ENCODE data around the gene HDAC5.

HDAC5 gene

GRCh38 chr17:44076716-44077594 is 46.5 kb downstream of the HDAC5 start:
- peak overlapping the region; percentile 8 for H3K9ac ChIP-seq (ENCODE audit: low read length)
- no peak overlapping the region for H3K4me3 ChIP-seq (ENCODE audit: low read length)
- H3K4me1 ChIP-seq (ENCODE audit: control insufficient read depth, insufficient read depth, low read length): peaks cover 2% of the 10 kb centered on the region
- H3K27me3 ChIP-seq (ENCODE audit: control insufficient read depth, insufficient read depth, low read length): no peaks in the 10 kb centered on the region
- H3K36me3 ChIP-seq (ENCODE audit: control insufficient read depth, insufficient read depth, low read length): no peaks in the 10 kb centered on the region
- no peaks in the 10 kb centered on the region for H3K9me3 ChIP-seq (ENCODE audit: control insufficient read depth, low read length)

- no peaks in the 10 kb centered on the region for H3K36me3 ChIP-seq (ENCODE audit: control insufficient read depth, insufficient read depth, low read length)
- H3K4me1 ChIP-seq (ENCODE audit: control insufficient read depth, insufficient read depth, low read length): peaks cover 7% of the 10 kb centered on the region
- no peaks in the 10 kb centered on the region for H3K9me3 ChIP-seq (ENCODE audit: control insufficient read depth, low read length)
- H3K4me3 ChIP-seq (ENCODE audit: low read length): no peak overlapping the region
- H3K27me3 ChIP-seq (ENCODE audit: control insufficient read depth, insufficient read depth, low read length): no peaks in the 10 kb centered on the region
- H3K9ac ChIP-seq (ENCODE audit: low read length): no peak overlapping the region
These were observed 47.7 kb downstream of the HDAC5 start for GRCh38 chr17:44075598-44076293.

- H3K4me3 ChIP-seq (ENCODE audit: low read length): no peak overlapping the region
- no peaks in the 10 kb centered on the region for H3K27me3 ChIP-seq (ENCODE audit: control insufficient read depth, insufficient read depth, low read length)
- no peaks in the 10 kb centered on the region for H3K9me3 ChIP-seq (ENCODE audit: control insufficient read depth, low read length)
- no peak overlapping the region for H3K9ac ChIP-seq (ENCODE audit: low read length)
- H3K4me1 ChIP-seq (ENCODE audit: control insufficient read depth, insufficient read depth, low read length): peaks cover 12% of the 10 kb centered on the region
- no peaks in the 10 kb centered on the region for H3K36me3 ChIP-seq (ENCODE audit: control insufficient read depth, insufficient read depth, low read length)
These were observed 48.5 kb downstream of the HDAC5 start for GRCh38 chr17:44074911-44075285.

DNA sequence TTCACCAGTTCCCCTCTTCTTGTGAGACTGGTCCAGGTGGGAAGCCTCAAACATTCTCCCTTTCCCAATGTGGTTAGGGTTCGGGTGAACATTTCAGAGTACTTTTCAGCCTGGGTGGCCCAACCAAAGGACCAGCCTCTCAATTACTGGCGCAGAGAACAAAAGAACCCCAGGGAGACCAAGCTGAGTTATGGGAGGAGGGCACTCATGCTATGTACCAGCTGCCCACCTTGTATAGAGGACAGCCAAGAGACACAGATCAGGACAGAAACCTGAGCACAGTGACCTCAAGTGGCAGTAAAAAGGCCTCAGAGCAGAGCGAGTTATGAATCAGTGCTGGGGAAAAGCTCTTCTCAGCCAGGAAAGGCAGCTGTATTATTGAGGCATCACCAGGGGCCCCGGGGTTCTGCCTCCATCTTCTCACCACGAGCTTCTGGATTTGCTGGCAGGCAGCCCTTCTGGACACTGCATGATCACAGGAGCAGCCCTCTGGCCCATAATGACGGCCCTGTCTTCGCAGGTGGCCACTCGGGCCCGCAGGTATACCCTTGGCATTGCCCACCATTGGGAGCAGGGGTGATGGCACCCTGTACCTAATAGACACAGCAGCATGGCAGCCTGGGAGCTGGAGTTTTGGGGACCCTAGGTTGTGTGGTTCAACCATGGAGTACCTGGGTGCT is 49.1 kb downstream of the HDAC5 start:
- H3K4me1 ChIP-seq (ENCODE audit: control insufficient read depth, insufficient read depth, low read length): peaks cover 12% of the 10 kb centered on the region
- H3K36me3 ChIP-seq (ENCODE audit: control insufficient read depth, insufficient read depth, low read length): no peaks in the 10 kb centered on the region
- H3K27me3 ChIP-seq (ENCODE audit: control insufficient read depth, insufficient read depth, low read length): no peaks in the 10 kb centered on the region
- no peak overlapping the region for H3K4me3 ChIP-seq (ENCODE audit: low read length)
- H3K9me3 ChIP-seq (ENCODE audit: control insufficient read depth, low read length): no peaks in the 10 kb centered on the region
- no peak overlapping the region for H3K9ac ChIP-seq (ENCODE audit: low read length)

DNA sequence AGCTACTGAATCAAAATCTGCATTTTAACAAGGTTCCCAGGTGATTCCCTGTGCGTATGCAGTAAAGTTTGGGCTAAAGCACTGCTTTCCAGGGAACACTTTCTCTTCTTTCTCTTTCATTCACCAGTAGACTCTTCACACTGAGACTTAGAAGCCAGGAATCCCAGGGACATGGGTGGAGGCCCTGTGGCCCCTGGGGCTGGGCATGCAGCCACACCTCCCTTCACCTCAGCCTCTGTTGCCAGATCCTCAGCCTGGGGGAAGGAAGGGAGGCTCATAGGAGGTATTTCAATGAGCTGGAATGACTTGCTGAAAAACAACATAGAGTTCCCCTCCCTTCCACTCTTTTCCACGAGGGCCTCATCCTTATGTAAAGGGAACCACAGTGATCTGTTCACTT is 51.7 kb downstream of the HDAC5 start:
- H3K4me1 ChIP-seq (ENCODE audit: control insufficient read depth, insufficient read depth, low read length): peaks cover 18% of the 10 kb centered on the region
- peak overlapping the region; percentile 23 for H3K9ac ChIP-seq (ENCODE audit: low read length)
- no peaks in the 10 kb centered on the region for H3K9me3 ChIP-seq (ENCODE audit: control insufficient read depth, low read length)
- H3K27me3 ChIP-seq (ENCODE audit: control insufficient read depth, insufficient read depth, low read length): no peaks in the 10 kb centered on the region
- no peaks in the 10 kb centered on the region for H3K36me3 ChIP-seq (ENCODE audit: control insufficient read depth, insufficient read depth, low read length)
- H3K4me3 ChIP-seq (ENCODE audit: low read length): no peak overlapping the region

DNA sequence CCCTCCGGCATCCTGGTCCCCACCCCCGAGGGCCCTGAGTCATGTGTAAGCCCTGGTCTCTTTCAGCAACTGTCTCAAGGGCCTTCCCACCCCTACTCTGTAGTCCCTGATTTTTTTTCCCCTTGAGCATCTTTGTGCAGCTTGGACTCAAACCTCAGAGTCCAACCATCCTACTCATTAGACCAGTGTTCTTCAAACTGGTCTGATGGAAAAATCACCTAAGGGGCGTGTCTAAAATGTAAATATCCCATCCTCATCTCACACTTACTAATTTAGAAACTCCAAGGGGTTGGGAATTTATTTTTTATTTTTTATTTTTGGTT is 52.3 kb downstream of the HDAC5 start:
- H3K4me3 ChIP-seq (ENCODE audit: low read length): peak overlapping the region; percentile 87
- H3K4me1 ChIP-seq (ENCODE audit: control insufficient read depth, insufficient read depth, low read length): peaks cover 21% of the 10 kb centered on the region
- H3K36me3 ChIP-seq (ENCODE audit: control insufficient read depth, insufficient read depth, low read length): no peaks in the 10 kb centered on the region
- no peaks in the 10 kb centered on the region for H3K9me3 ChIP-seq (ENCODE audit: control insufficient read depth, low read length)
- H3K27me3 ChIP-seq (ENCODE audit: control insufficient read depth, insufficient read depth, low read length): no peaks in the 10 kb centered on the region
- H3K9ac ChIP-seq (ENCODE audit: low read length): peak overlapping the region; percentile 78

GRCh38 chr17:44070455-44071197 is 52.8 kb downstream of the HDAC5 start, which contains the start of gene G6PC3:
Gene G6PC3 (plus strand): TSS chr17:44070735. CDS start chr17:44070966, 231 bp downstream.
- no peaks in the 10 kb centered on the region for H3K36me3 ChIP-seq (ENCODE audit: control insufficient read depth, insufficient read depth, low read length)
- peaks cover 21% of the 10 kb centered on the region for H3K4me1 ChIP-seq (ENCODE audit: control insufficient read depth, insufficient read depth, low read length)
- no peaks in the 10 kb centered on the region for H3K27me3 ChIP-seq (ENCODE audit: control insufficient read depth, insufficient read depth, low read length)
- H3K4me3 ChIP-seq (ENCODE audit: low read length): peak within 1 kb of the TSS; percentile 87
- H3K9ac ChIP-seq (ENCODE audit: low read length): peak within 1 kb of the TSS; percentile 78
- no peaks in the 10 kb centered on the region for H3K9me3 ChIP-seq (ENCODE audit: control insufficient read depth, low read length)

DNA sequence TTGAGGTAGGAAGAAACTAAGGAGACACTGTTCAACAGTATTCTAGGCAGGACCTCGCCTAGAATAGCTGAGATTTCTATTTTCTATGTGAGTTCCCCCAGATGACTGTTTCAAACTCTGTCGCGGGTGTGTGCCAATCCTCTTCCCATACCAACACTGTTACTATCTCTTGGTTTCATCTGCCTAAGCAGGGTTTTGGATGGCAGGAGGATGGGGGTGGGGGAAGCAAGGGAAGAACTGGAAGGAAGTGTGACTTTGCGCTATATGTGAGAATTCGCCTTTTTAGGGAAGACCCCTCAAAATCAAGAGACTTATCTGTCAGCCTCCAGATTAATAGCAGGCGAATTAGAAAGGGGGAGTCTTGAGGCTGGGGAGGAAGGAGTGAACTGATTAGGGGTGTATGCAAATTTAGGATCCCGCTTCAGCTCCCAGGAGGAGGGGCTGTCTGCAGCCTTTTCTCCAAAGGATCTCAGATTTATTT is 53.4 kb downstream of the HDAC5 start:
- Histone ChIP-seq H3K27me3 (ENCODE audit: control insufficient read depth, insufficient read depth, low read length) (no peaks in the 10 kb centered on the region), H3K4me3 (ENCODE audit: low read length) (no peak overlapping the region), H3K9ac (ENCODE audit: low read length) (peak overlapping the region; percentile 47)

DNA sequence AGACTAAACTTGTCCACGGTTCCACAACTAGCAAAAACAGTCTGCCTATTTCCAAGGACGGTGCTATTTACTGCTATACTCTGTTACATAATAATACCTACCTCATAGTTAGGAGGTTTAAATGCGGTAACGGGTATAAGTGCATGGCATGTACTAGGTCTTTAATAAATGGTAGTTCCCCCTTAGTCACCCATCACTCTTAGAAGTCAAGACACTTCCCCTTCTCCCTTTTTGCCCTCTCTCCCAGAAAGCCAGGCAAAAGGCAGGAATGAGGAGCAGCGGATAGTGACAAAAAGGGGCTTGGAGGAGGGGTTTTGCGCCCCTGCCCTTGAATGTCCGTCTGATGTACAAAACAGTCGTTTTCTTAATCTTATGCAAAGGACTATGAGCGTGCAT is 55.9 kb downstream of the HDAC5 start:
- H3K4me3 ChIP-seq (ENCODE audit: low read length): no peak overlapping the region
- H3K27me3 ChIP-seq (ENCODE audit: control insufficient read depth, insufficient read depth, low read length): no peaks in the 10 kb centered on the region
- H3K4me1 ChIP-seq (ENCODE audit: control insufficient read depth, insufficient read depth, low read length): peaks cover 26% of the 10 kb centered on the region
- no peak overlapping the region for H3K9ac ChIP-seq (ENCODE audit: low read length)
- no peaks in the 10 kb centered on the region for H3K36me3 ChIP-seq (ENCODE audit: control insufficient read depth, insufficient read depth, low read length)
- no peaks in the 10 kb centered on the region for H3K9me3 ChIP-seq (ENCODE audit: control insufficient read depth, low read length)

More for the DNA sequence above, 53.4 kb downstream of the HDAC5 start:
- Histone ChIP-seq H3K9me3 (ENCODE audit: control insufficient read depth, low read length) (no peaks in the 10 kb centered on the region), H3K4me1 (ENCODE audit: control insufficient read depth, insufficient read depth, low read length) (peaks cover 26% of the 10 kb centered on the region), H3K36me3 (ENCODE audit: control insufficient read depth, insufficient read depth, low read length) (no peaks in the 10 kb centered on the region)

DNA sequence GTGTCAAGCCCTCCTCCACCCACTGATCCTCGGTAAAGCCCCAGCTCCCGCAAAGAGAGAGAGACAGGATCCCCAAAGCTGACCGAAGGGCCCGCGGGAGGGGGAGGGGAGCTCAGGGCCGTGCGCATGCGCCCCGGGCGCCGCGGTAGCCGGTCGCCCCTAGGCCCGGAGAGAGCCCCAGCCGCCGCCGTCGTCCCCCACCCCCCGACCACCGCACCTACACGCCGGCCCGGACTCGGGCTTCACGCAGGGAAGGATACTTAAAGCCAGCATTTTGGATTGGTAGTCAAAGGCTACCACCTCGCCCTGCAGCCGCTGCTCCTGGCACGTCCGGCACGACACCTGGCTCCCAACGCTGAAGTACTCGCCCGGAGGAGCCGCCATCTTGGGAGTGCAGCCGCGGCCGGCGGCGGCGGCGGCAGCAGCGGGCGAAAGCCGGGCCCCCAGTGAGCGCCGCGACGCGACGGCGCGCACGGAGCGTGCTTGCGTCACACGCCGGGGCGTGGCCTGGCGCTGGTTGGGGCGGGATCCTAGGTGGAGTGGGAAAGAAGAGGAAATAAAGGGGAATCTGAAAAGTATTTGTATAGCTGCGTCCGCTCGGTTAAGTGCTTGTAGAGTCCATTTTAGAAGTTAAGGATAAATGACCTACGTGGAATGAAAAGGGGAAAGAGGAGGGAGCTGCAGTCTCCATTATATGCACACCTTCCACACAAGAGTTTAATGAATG is 57.1 kb downstream of the HDAC5 start, which contains the start of gene LSM12:
LSM12 (minus strand) TSS at position 468 of the 727 bp plus-strand sequence; CDS start at position 384, 84 bp downstream.
- Histone ChIP-seq H3K4me3 (ENCODE audit: low read length) (peak within 1 kb of the TSS; percentile 97), H3K4me1 (ENCODE audit: control insufficient read depth, insufficient read depth, low read length) (peaks cover 18% of the 10 kb centered on the region), H3K9me3 (ENCODE audit: control insufficient read depth, low read length) (no peaks in the 10 kb centered on the region)

GRCh38 chr17:44065668-44066203 is 57.7 kb downstream of the HDAC5 start:
- peaks cover 3% of the 10 kb centered on the region for H3K36me3 ChIP-seq (ENCODE audit: control insufficient read depth, insufficient read depth, low read length)
- peaks cover 18% of the 10 kb centered on the region for H3K4me1 ChIP-seq (ENCODE audit: control insufficient read depth, insufficient read depth, low read length)
- peak overlapping the region; percentile 91 for H3K9ac ChIP-seq (ENCODE audit: low read length)
- H3K4me3 ChIP-seq (ENCODE audit: low read length): peak overlapping the region; percentile 97
- H3K27me3 ChIP-seq (ENCODE audit: control insufficient read depth, insufficient read depth, low read length): no peaks in the 10 kb centered on the region
- no peaks in the 10 kb centered on the region for H3K9me3 ChIP-seq (ENCODE audit: control insufficient read depth, low read length)

More for the DNA sequence above, 57.1 kb downstream of the HDAC5 start, which contains the start of gene LSM12:
- Histone ChIP-seq H3K9ac (ENCODE audit: low read length) (peak within 1 kb of the TSS; percentile 91), H3K27me3 (ENCODE audit: control insufficient read depth, insufficient read depth, low read length) (no peaks in the 10 kb centered on the region), H3K36me3 (ENCODE audit: control insufficient read depth, insufficient read depth, low read length) (no peaks in the 10 kb centered on the region)

All from mucosa of stomach (tissue), 1 donor.